OCI-LY7 (cell line): ENCODE measurements around the gene IL17RD. TPM values are rescaled to one million over a fixed set of nuclear protein-coding genes. Genes with fewer than 3 reads are reported as not detected.

Experiments used
- BruUV-seq: library from RNA; stranded (reverse); fragments of 400-500 nt; replicated peaks from 2 replicates; lab custom pipeline; 2021; lab: Mats Ljungman, UMichigan
- CTCF ChIA-PET: fragments of 300-600 bp; sonication (Branson Sonifier 250); formaldehyde crosslinking; loops from one replicate; lab custom pipeline; 2022; ENCODE audit warnings: antibody characterized with exemption; ENCODE audit not compliant: unreplicated experiment; lab: Charles Lee
- POLR2A ChIA-PET: fragments of 300-600 bp; sonication (Branson Sonifier 250); formaldehyde crosslinking; loops from one replicate; lab custom pipeline; 2022; ENCODE audit warnings: antibody characterized with exemption; lab: Charles Lee
- DNase-seq: peaks from one replicate; pipeline ENCODE4 v3.0.0-alpha.2; 2015; ENCODE audit warnings: low spot score
- H2AFZ ChIP-seq: fragments of 200-600 bp; sonication (generic), shearing (Covaris generic); 2 replicates; pipeline ENCODE4 v1.6.1; 2014; ENCODE audit warnings: mild to moderate bottlenecking, antibody characterized with exemption, low read length, moderate library complexity
- H3K27ac ChIP-seq: fragments of 200-600 bp; sonication (generic); 2 replicates; pipeline ENCODE4 v1.5.1; 2014; ENCODE audit warnings: mixed run types, low read depth, mild to moderate bottlenecking, moderate library complexity, low read length, inconsistent platforms; ENCODE audit not compliant: poor library complexity, severe bottlenecking
- H3K36me3 ChIP-seq: fragments of 200-600 bp; sonication (generic); 2 replicates; pipeline ENCODE4 v1.6.1; 2014; ENCODE audit warnings: mild to moderate bottlenecking, antibody characterized with exemption, low read length, moderate library complexity, mixed read lengths; ENCODE audit not compliant: insufficient read depth
- H3K4me1 ChIP-seq: fragments of 200-600 bp; sonication (generic); 2 replicates; pipeline ENCODE4 v1.5.1; 2014; ENCODE audit warnings: mild to moderate bottlenecking, low read length; ENCODE audit not compliant: insufficient read depth, poor library complexity, severe bottlenecking
- H3K4me2 ChIP-seq: fragments of 200-600 bp; sonication (generic); 2 replicates; pipeline ENCODE4 v1.6.1; 2014; ENCODE audit warnings: mild to moderate bottlenecking, low read length
- H3K4me3 ChIP-seq: fragments of 200-600 bp; sonication (generic); 2 replicates; pipeline ENCODE4 v1.5.1; 2014; ENCODE audit warnings: mild to moderate bottlenecking, low read depth, low read length; ENCODE audit not compliant: poor library complexity, severe bottlenecking
- H3K79me2 ChIP-seq: fragments of 200-600 bp; sonication (generic); 2 replicates; pipeline ENCODE4 v1.6.1; 2016; ENCODE audit warnings: low read depth, mild to moderate bottlenecking, low read length, moderate library complexity, mixed read lengths; ENCODE audit not compliant: insufficient read depth
- H3K9me2 ChIP-seq: fragments of 200-600 bp; sonication (generic); 2 replicates; pipeline ENCODE4 v1.6.1; 2016; ENCODE audit warnings: mild to moderate bottlenecking, low read length, mixed read lengths; ENCODE audit not compliant: insufficient read depth
- H3K9me3 ChIP-seq: fragments of 200-600 bp; sonication (generic); 2 replicates; pipeline ENCODE4 v1.6.1; 2014; ENCODE audit warnings: mild to moderate bottlenecking, mixed run types, low read length, mixed read lengths
- H4K20me1 ChIP-seq: fragments of 200-600 bp; sonication (generic); 2 replicates; pipeline ENCODE4 v1.6.1; 2014; ENCODE audit warnings: mild to moderate bottlenecking, antibody characterized with exemption, low read length, moderate library complexity, mixed read lengths; ENCODE audit not compliant: insufficient read depth
- CTCF ChIP-seq: fragments of 200-600 bp; sonication (generic); conservative IDR thresholded peaks from 2 replicates; pipeline ENCODE4 v1.5.1; 2014; ENCODE audit warnings: mild to moderate bottlenecking, antibody characterized with exemption, low read length, moderate library complexity, mixed read lengths
- EZH2phosphoT487 ChIP-seq: fragments of 200-600 bp; sonication (generic); IDR thresholded peaks from 2 replicates; pipeline ENCODE4 v1.6.1; 2018; ENCODE audit warnings: low read depth, borderline replicate concordance, mild to moderate bottlenecking, mixed run types, antibody characterized with exemption, low read length, moderate library complexity, mixed read lengths
- intact Hi-C: fragments of 100-400 bp; cut with micrococcal nuclease; formaldehyde crosslinking; loops from one replicate; pipeline ENCODE4 v1.10.0; 2022; ENCODE audit not compliant: unreplicated experiment
- total RNA-seq, 2 experiments: library from RNA; depleted of rRNA in 1 of 2; stranded (reverse); fragments of >200 nt in 1 of 2; shearing (Covaris generic) in 1 of 2; gene quantifications; 2 replicates each; pipeline ENCODE4 v1.2.3, GENCODE V29; 2014 to 2022

The IL17RD gene
- total RNA-seq, 2 experiments from 2014 or later = 0.06 to 0.36 TPM

GRCh38 chr3:57160076-57160764 lies 4.9 kb downstream of the IL17RD start:
- no peak overlapping the region for H3K4me2 ChIP-seq
- no peak overlapping the region for H3K4me3 ChIP-seq
- H3K4me1 ChIP-seq = peaks cover 19% of the 10 kb centered on the region
- ChIA-PET CTCF (interaction anchor here (0.6 kb wide), 1 partner anchor 1325 kb away, joined by 5 read pairs; no protein-coding TSS in a partner anchor), POLR2A (no interaction called here)
- no peaks in the 10 kb centered on the region for H4K20me1 ChIP-seq
- BruUV-seq = no TSS peak
- H3K9me2 ChIP-seq = no peaks in the 10 kb centered on the region
- H3K36me3 ChIP-seq = no peaks in the 10 kb centered on the region
- H2AFZ ChIP-seq = no peak overlapping the region
- DNase-seq = no peak
- no peak overlapping the region for H3K27ac ChIP-seq
- H3K9me3 ChIP-seq = no peaks in the 10 kb centered on the region
- intact Hi-C loops = no loop called here
- TF ChIP-seq EZH2phosphoT487 (no peak), CTCF (no peak)
- H3K79me2 ChIP-seq = no peaks in the 10 kb centered on the region

GRCh38 chr3:57158813-57159738 lies 6.1 kb downstream of the IL17RD start:
- TF ChIP-seq CTCF = no peak
- TF ChIP-seq EZH2phosphoT487 = no peak

More at GRCh38 chr3:57158813-57159738, 6.1 kb downstream of the IL17RD start:
- H3K27ac ChIP-seq = no peak overlapping the region
- no peak overlapping the region for H2AFZ ChIP-seq
- ChIA-PET POLR2A (interaction anchor here (0.7 to 1.6 kb wide), 3 partner anchors 10 to 62 kb away, joined by 3 to 5 read pairs (median 4); no protein-coding TSS in a partner anchor), CTCF (no interaction called here)
- peak; percentile 28 for DNase-seq
- no peaks in the 10 kb centered on the region for H3K79me2 ChIP-seq
- H3K4me3 ChIP-seq = no peak overlapping the region
- H3K36me3 ChIP-seq = no peaks in the 10 kb centered on the region
- no TSS peak for BruUV-seq
- H3K4me2 ChIP-seq = no peak overlapping the region
- no peaks in the 10 kb centered on the region for H3K9me2 ChIP-seq
- no peaks in the 10 kb centered on the region for H3K9me3 ChIP-seq
- intact Hi-C loops = no loop called here
- peaks cover 10% of the 10 kb centered on the region for H3K4me1 ChIP-seq
- H4K20me1 ChIP-seq = no peaks in the 10 kb centered on the region
